ENCODE results near the gene INPP5B. TPM values are rescaled to one million over a fixed set of nuclear protein-coding genes. Genes with fewer than 3 reads are reported as not detected.

Gene INPP5B
- total and polyA plus RNA-seq, 2 donors from 2014 or later: 8.4 to 32.9 TPM

GRCh38 chr1:37814252-37814651 lies 132.6 kb downstream of the INPP5B start:
- FAIRE-seq: no peak
- peaks cover 2 to 8% (median 5%) of the 10 kb centered on the region in 3 donors for H3K36me3 ChIP-seq (ENCODE audit: control insufficient read depth in 2 of 3, insufficient read depth in 3 of 3, low read length in 3 of 3)

GRCh38 chr1:37813529-37814145 lies 133.2 kb downstream of the INPP5B start:
- Histone ChIP-seq H3K9me3 (ENCODE audit: control insufficient read depth in 2 of 3, insufficient read depth in 1 of 3, low read length in 3 of 3) (no peaks in the 10 kb centered on the region), H3K9ac (ENCODE audit: low read length in 3 of 3) (no peak overlapping the region), H3K27ac (ENCODE audit: low read depth in 2 of 2, low read length in 2 of 2) (no peak overlapping the region), H3K36me3 (ENCODE audit: control insufficient read depth in 2 of 3, insufficient read depth in 3 of 3, low read length in 3 of 3) (peaks cover 2 to 8% (median 5%) of the 10 kb centered on the region in 3 donors), H3K27me3 (ENCODE audit: control insufficient read depth, insufficient read depth, low read length) (no peaks in the 10 kb centered on the region), H3K4me1 (ENCODE audit: control insufficient read depth in 2 of 3, insufficient read depth in 2 of 3, low read depth in 1 of 3, low read length in 3 of 3) (peaks cover 0 to 15% (median 7%) of the 10 kb centered on the region in 3 donors), H3K4me3 (ENCODE audit: low read length in 3 of 3) (no peak overlapping the region)
- no peak for TF ChIP-seq CTCF (IDR thresholded peaks at IDR 0.05; ENCODE audit: borderline replicate concordance, extremely low read depth, insufficient read depth)
- intact Hi-C loops (cut with DNase I): no loop called here
- FAIRE-seq (no peak), DNase-seq (no peak)

More at GRCh38 chr1:37814252-37814651, 132.6 kb downstream of the INPP5B start:
- Histone ChIP-seq H3K27ac (ENCODE audit: low read depth in 2 of 2, low read length in 2 of 2) (no peak overlapping the region), H3K4me3 (ENCODE audit: low read length in 3 of 3) (no peak overlapping the region), H3K9me3 (ENCODE audit: control insufficient read depth in 2 of 3, insufficient read depth in 1 of 3, low read length in 3 of 3) (no peaks in the 10 kb centered on the region), H3K4me1 (ENCODE audit: control insufficient read depth in 2 of 3, insufficient read depth in 2 of 3, low read depth in 1 of 3, low read length in 3 of 3) (peaks cover 0 to 10% (median 1%) of the 10 kb centered on the region in 3 donors), H3K9ac (ENCODE audit: low read length in 3 of 3) (no peak overlapping the region), H3K27me3 (ENCODE audit: control insufficient read depth, insufficient read depth, low read length) (no peaks in the 10 kb centered on the region)
- intact Hi-C loops (cut with DNase I): no loop called here
- DNase-seq: no peak
- no peak for TF ChIP-seq CTCF (IDR thresholded peaks at IDR 0.05; ENCODE audit: borderline replicate concordance, extremely low read depth, insufficient read depth)

GRCh38 chr1:37811027-37811655 lies 135.7 kb downstream of the INPP5B start:
- DNase-seq (peak in 4 of 5 donors; percentile 64 to 89 (median 70)), FAIRE-seq (no peak)
- Histone ChIP-seq H3K36me3 (ENCODE audit: control insufficient read depth in 2 of 3, insufficient read depth in 3 of 3, low read length in 3 of 3) (peaks cover 4 to 8% (median 8%) of the 10 kb centered on the region in 3 donors), H3K9me3 (ENCODE audit: control insufficient read depth in 2 of 3, insufficient read depth in 1 of 3, low read length in 3 of 3) (no peaks in the 10 kb centered on the region), H3K4me1 (ENCODE audit: control insufficient read depth in 2 of 3, insufficient read depth in 2 of 3, low read depth in 1 of 3, low read length in 3 of 3) (peaks cover 0 to 17% (median 15%) of the 10 kb centered on the region in 3 donors), H3K4me3 (ENCODE audit: low read length in 3 of 3) (no peak overlapping the region), H3K27ac (ENCODE audit: low read depth in 2 of 2, low read length in 2 of 2) (no peak overlapping the region), H3K9ac (ENCODE audit: low read length in 3 of 3) (no peak overlapping the region), H3K27me3 (ENCODE audit: control insufficient read depth, insufficient read depth, low read length) (no peaks in the 10 kb centered on the region)
- peak; percentile 63 for TF ChIP-seq CTCF (IDR thresholded peaks at IDR 0.05; ENCODE audit: borderline replicate concordance, extremely low read depth, insufficient read depth)
- intact Hi-C loops (cut with DNase I): no loop called here

Other genes with a start within 250 kb of the INPP5B start
- gene EPHA10, start 181.9 kb downstream of the INPP5B start, total RNA-seq: 0.88 TPM
- gene EPHA10, start 181.9 kb downstream of the INPP5B start, polyA plus RNA-seq (ENCODE audit: insufficient read depth, low read depth, low replicate concordance): not detected
- gene MANEAL, start 153.2 kb downstream of the INPP5B start, total RNA-seq: 4.7 TPM
- 4.6 TPM for gene MANEAL, start 153.2 kb downstream of the INPP5B start, polyA plus RNA-seq (ENCODE audit: insufficient read depth, low read depth, low replicate concordance)
- 37.2 TPM for gene C1orf122, start 139.3 kb downstream of the INPP5B start, total RNA-seq
- gene C1orf122, start 139.3 kb downstream of the INPP5B start, polyA plus RNA-seq (ENCODE audit: insufficient read depth, low read depth, low replicate concordance): 147 TPM
- gene YRDC, start 138.8 kb downstream of the INPP5B start, total RNA-seq: 9.0 TPM
- gene YRDC, start 138.8 kb downstream of the INPP5B start, polyA plus RNA-seq (ENCODE audit: insufficient read depth, low read depth, low replicate concordance): 11.0 TPM
- gene MTF1, start 87.5 kb downstream of the INPP5B start, total RNA-seq: 26.7 TPM
- gene MTF1, start 87.5 kb downstream of the INPP5B start, polyA plus RNA-seq (ENCODE audit: insufficient read depth, low read depth, low replicate concordance): 2.2 TPM
- gene SF3A3, start 43.0 kb upstream of the INPP5B start, total RNA-seq: 50.7 TPM
- 28.7 TPM for gene SF3A3, start 43.0 kb upstream of the INPP5B start, polyA plus RNA-seq (ENCODE audit: insufficient read depth, low read depth, low replicate concordance)
- gene FHL3, start 58.5 kb upstream of the INPP5B start, total RNA-seq: 19.6 TPM
- gene FHL3, start 58.5 kb upstream of the INPP5B start, polyA plus RNA-seq (ENCODE audit: insufficient read depth, low read depth, low replicate concordance): 8.2 TPM
- gene UTP11, start 65.7 kb upstream of the INPP5B start, total RNA-seq: 26.2 TPM
- 24.2 TPM for gene UTP11, start 65.7 kb upstream of the INPP5B start, polyA plus RNA-seq (ENCODE audit: insufficient read depth, low read depth, low replicate concordance)
- not detected for gene POU3F1, start 99.7 kb upstream of the INPP5B start, total RNA-seq
- gene POU3F1, start 99.7 kb upstream of the INPP5B start, polyA plus RNA-seq (ENCODE audit: insufficient read depth, low read depth, low replicate concordance): not detected

All from kidney (tissue), 14 donors.